HG02759 (cell line): Measurements from ENCODE around the gene LCN15.
"Not testable (repeated sequence)": the region's sequence is repeated elsewhere in the genome, so short reads cannot be mapped to it uniquely, and the experiment has no call there.

Experiments used
- ATAC-seq: cut with Tn5 transposase; IDR thresholded peaks from one replicate; pipeline ENCODE4 v1.9.1; 2021; ENCODE audit warnings: mild to moderate bottlenecking, moderate library complexity; ENCODE audit not compliant: unreplicated experiment

LCN15 gene

GRCh38 chr9:136723362-136723976 lies 40.8 kb downstream of the LCN15 start:
- ATAC-seq = no peak

GRCh38 chr9:136722969-136723356 lies 41.4 kb downstream of the LCN15 start:
- ATAC-seq = no peak

GRCh38 chr9:136722093-136722968 lies 42.0 kb downstream of the LCN15 start:
- ATAC-seq = no peak

GRCh38 chr9:136721339-136722092 lies 42.8 kb downstream of the LCN15 start:
- no peak for ATAC-seq

GRCh38 chr9:136720898-136721338 lies 43.4 kb downstream of the LCN15 start:
- no peak for ATAC-seq

- ATAC-seq = no peak
Observed at GRCh38 chr9:136720251-136720897, 43.9 kb downstream of the LCN15 start.

GRCh38 chr9:136719195-136719880 lies 45.0 kb downstream of the LCN15 start:
- no peak for ATAC-seq

GRCh38 chr9:136718345-136719194 lies 45.7 kb downstream of the LCN15 start:
- no peak for ATAC-seq

- no peak for ATAC-seq
Observed at GRCh38 chr9:136717399-136717798, 46.9 kb downstream of the LCN15 start.

- no peak for ATAC-seq
Observed at GRCh38 chr9:136714893-136715274, 49.4 kb downstream of the LCN15 start.

- ATAC-seq = no peak
Observed at GRCh38 chr9:136714096-136714892, 50.0 kb downstream of the LCN15 start.

- ATAC-seq = no peak
Observed at GRCh38 chr9:136713550-136713949, 50.8 kb downstream of the LCN15 start.

- no peak for ATAC-seq
Observed at GRCh38 chr9:136712690-136713544, 51.4 kb downstream of the LCN15 start.

GRCh38 chr9:136711751-136712689 lies 52.3 kb downstream of the LCN15 start, which contains the start of gene DIPK1B:
TSS of gene DIPK1B (plus strand) at chr9:136712572. CDS start at chr9:136712666, 94 bp downstream.
- ATAC-seq = no peak

- not testable (repeated sequence) for ATAC-seq
Observed at GRCh38 chr9:136711219-136711648, 53.1 kb downstream of the LCN15 start.

- no peak for ATAC-seq
Observed at GRCh38 chr9:136710543-136710942, 53.8 kb downstream of the LCN15 start.
